ENCODE measurements around the gene TMEM231.

GRCh38 chr16:75534560-75535205 lies 21.4 kb downstream of the TMEM231 start:
- TF ChIP-seq CTCF (IDR thresholded peaks at IDR 0.05; ENCODE audit: low read length) (no peak), EZH2 (IDR thresholded peaks at IDR 0.05; ENCODE audit: borderline replicate concordance, low read length) (no peak)
